HL-60 (cell line): ENCODE measurements around the gene KRTAP4-11.

Experiments used
- DNase-seq, 2 experiments: peaks; one replicate each; pipeline ENCODE4 v3.0.0-alpha.2; 2010 to 2020; ENCODE audit warnings: low read depth in 1 of 2, low spot score in 1 of 2
- H3K27ac ChIP-seq: fragments of 250-450 bp; sonication (Bioruptor Pico); replicated peaks from 2 replicates; pipeline ENCODE4 v1.5.1; 2020; ENCODE audit warnings: mild to moderate bottlenecking, moderate library complexity
- H3K27me3 ChIP-seq: fragments of 250-450 bp; sonication (Bioruptor Pico); 2 replicates; pipeline ENCODE4 v1.5.1; 2021; ENCODE audit warnings: mild to moderate bottlenecking, moderate library complexity; ENCODE audit not compliant: insufficient read depth, poor library complexity, severe bottlenecking
- H3K4me3 ChIP-seq: replicated peaks from 2 replicates; pipeline ENCODE4 v1.5.1; 2011; ENCODE audit warnings: mild to moderate bottlenecking, control low read depth, low read length; ENCODE audit not compliant: insufficient read depth
- GABPA ChIP-seq: IDR thresholded peaks from 2 replicates; pipeline ENCODE4 v1.6.1; 2012; ENCODE audit warnings: low read depth
- POLR2AphosphoS5 ChIP-seq: IDR thresholded peaks from 2 replicates; pipeline ENCODE4 v1.6.1; 2012; ENCODE audit warnings: low read depth
- SPI1 ChIP-seq: IDR thresholded peaks from 2 replicates; pipeline ENCODE4 v1.6.1; 2012; ENCODE audit warnings: low read depth, mild to moderate bottlenecking, borderline replicate concordance
- TF ChIP-seq, protein P1 (sequence below): IDR thresholded peaks from one replicate; pipeline ENCODE4 v1.5.1; 2011; ENCODE audit warnings: low read length, control low read depth, inconsistent platforms; ENCODE audit not compliant: insufficient read depth
- TF ChIP-seq, protein P2 (sequence below): IDR thresholded peaks from 2 replicates; pipeline ENCODE4 v1.6.1; 2012; ENCODE audit warnings: low read depth; ENCODE audit not compliant: insufficient replicate concordance

Gene KRTAP4-11

DNA sequence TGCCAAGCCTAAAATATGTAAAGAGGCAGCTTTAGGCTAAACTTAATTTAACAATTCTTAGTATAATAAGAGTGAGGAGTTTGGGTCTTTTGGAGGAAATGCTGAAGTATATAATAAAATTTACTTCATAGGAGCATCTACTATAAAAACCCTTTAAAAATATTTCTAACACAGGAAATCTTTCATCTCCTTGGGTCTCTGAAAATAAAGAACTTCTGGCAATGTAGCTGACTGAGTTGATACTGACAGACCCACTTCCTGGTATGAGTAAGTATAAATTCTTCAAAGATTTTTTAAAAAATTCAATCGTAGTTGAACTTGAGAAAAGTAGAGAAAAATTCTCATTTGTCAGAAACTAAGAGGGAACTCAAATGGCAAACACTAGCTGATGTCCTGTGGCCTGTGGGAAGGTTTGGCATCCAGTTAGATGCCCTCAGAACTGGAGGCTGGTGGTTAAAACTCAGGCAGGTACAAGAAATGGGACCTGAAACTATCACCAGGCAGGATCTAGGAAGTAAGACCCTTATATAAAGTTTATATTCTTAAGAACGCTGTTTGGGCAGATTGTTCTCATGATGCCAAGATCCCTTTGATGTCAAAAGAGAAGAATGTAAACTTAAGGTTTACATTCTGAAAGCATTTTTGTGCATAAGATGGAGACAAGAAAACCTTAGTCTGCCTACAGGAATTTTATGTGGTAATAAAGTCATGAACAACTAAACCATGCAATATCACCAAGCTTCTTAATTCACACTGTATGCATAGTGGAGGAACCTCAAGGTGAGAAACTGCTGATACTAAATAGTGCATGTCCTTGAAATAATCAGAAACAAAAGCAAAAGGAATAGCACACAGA lies 15.9 kb upstream of the KRTAP4-11 start:
- Histone ChIP-seq H3K4me3 (no peak overlapping the region), H3K27ac (no peak overlapping the region), H3K27me3 (no peaks in the 10 kb centered on the region)
- no peak for DNase-seq
- TF ChIP-seq SPI1 (no peak), GABPA (no peak), POLR2AphosphoS5 (no peak)
- TF ChIP-seq, protein P1, sequence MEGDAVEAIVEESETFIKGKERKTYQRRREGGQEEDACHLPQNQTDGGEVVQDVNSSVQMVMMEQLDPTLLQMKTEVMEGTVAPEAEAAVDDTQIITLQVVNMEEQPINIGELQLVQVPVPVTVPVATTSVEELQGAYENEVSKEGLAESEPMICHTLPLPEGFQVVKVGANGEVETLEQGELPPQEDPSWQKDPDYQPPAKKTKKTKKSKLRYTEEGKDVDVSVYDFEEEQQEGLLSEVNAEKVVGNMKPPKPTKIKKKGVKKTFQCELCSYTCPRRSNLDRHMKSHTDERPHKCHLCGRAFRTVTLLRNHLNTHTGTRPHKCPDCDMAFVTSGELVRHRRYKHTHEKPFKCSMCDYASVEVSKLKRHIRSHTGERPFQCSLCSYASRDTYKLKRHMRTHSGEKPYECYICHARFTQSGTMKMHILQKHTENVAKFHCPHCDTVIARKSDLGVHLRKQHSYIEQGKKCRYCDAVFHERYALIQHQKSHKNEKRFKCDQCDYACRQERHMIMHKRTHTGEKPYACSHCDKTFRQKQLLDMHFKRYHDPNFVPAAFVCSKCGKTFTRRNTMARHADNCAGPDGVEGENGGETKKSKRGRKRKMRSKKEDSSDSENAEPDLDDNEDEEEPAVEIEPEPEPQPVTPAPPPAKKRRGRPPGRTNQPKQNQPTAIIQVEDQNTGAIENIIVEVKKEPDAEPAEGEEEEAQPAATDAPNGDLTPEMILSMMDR, result no peak
- TF ChIP-seq, protein P2, sequence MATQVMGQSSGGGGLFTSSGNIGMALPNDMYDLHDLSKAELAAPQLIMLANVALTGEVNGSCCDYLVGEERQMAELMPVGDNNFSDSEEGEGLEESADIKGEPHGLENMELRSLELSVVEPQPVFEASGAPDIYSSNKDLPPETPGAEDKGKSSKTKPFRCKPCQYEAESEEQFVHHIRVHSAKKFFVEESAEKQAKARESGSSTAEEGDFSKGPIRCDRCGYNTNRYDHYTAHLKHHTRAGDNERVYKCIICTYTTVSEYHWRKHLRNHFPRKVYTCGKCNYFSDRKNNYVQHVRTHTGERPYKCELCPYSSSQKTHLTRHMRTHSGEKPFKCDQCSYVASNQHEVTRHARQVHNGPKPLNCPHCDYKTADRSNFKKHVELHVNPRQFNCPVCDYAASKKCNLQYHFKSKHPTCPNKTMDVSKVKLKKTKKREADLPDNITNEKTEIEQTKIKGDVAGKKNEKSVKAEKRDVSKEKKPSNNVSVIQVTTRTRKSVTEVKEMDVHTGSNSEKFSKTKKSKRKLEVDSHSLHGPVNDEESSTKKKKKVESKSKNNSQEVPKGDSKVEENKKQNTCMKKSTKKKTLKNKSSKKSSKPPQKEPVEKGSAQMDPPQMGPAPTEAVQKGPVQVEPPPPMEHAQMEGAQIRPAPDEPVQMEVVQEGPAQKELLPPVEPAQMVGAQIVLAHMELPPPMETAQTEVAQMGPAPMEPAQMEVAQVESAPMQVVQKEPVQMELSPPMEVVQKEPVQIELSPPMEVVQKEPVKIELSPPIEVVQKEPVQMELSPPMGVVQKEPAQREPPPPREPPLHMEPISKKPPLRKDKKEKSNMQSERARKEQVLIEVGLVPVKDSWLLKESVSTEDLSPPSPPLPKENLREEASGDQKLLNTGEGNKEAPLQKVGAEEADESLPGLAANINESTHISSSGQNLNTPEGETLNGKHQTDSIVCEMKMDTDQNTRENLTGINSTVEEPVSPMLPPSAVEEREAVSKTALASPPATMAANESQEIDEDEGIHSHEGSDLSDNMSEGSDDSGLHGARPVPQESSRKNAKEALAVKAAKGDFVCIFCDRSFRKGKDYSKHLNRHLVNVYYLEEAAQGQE, result no peak

DNA sequence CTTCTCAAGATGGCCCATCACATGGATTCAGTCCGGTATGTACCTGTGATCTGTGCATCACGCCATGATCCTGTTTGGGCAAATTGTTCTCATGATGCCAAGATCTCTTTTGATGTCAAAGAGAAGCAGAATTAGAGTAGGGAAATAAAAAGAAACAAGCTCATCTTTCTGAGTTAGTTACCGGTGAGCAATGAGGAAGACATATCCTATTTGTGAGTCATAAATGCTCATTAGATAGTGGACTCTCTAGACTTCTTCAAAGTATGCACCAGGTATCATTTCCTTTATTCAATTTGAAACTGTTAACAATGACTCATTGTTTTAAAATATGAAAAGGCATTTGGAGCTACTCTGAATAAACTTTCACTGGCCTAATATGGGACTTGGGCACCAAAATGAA lies 13.8 kb upstream of the KRTAP4-11 start:
- no peak overlapping the region for H3K4me3 ChIP-seq
- TF ChIP-seq SPI1 (no peak), GABPA (no peak)
- TF ChIP-seq, protein P1, result no peak
- no peaks in the 10 kb centered on the region for H3K27me3 ChIP-seq
- no peak for DNase-seq
- H3K27ac ChIP-seq, result no peak overlapping the region

DNA sequence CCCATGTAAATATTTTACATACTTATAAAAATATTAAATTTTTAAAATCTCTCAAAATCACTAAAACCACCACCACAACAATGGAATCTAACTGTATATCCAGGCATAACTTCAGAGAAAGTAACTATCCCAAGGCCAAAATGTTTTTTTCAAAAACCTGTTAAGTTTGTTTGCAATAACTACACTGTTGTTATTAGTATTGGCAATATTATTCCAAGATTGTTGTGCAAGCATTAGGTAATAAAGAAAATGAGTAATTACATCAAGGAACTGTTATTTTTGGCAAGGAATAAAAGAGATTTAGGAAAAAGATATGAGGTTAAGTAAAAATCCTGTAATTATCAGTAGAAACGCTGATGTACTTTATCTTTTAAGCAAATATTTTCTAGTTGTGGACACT lies 9.2 kb upstream of the KRTAP4-11 start:
- Histone ChIP-seq H3K27ac (no peak overlapping the region), H3K4me3 (no peak overlapping the region), H3K27me3 (no peaks in the 10 kb centered on the region)
- TF ChIP-seq, protein P2, result no peak
- no peak for TF ChIP-seq POLR2AphosphoS5
- TF ChIP-seq, protein P1, result no peak
- no peak for TF ChIP-seq SPI1
- TF ChIP-seq GABPA, result no peak
- no peak for DNase-seq

DNA sequence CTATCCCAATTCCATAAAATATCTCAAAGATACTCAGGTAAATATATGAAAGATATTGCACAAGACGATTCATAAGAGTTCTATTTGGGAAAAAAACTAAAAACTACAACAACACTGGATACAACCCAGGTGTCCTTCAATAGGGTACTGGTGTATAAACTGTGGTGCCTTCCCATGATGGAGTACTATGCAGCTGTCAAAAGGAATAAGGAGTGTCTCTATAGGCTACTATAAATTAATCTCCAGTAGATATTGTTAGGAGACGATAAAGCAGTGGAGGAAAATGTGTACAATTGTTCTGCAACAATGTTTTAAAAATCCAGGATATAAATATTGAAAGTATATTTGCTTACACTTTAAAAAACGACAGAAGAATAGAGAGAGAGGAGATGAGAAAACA lies 8.2 kb upstream of the KRTAP4-11 start:
- TF ChIP-seq, protein P2, result no peak
- TF ChIP-seq SPI1 (no peak), GABPA (no peak), POLR2AphosphoS5 (no peak)
- TF ChIP-seq, protein P1, result no peak
- H3K27me3 ChIP-seq, result no peaks in the 10 kb centered on the region
- H3K27ac ChIP-seq, result no peak overlapping the region
- DNase-seq, result no peak
- H3K4me3 ChIP-seq, result no peak overlapping the region
